ENCODE measurements around the gene DAB2IP.

DAB2IP gene

DNA sequence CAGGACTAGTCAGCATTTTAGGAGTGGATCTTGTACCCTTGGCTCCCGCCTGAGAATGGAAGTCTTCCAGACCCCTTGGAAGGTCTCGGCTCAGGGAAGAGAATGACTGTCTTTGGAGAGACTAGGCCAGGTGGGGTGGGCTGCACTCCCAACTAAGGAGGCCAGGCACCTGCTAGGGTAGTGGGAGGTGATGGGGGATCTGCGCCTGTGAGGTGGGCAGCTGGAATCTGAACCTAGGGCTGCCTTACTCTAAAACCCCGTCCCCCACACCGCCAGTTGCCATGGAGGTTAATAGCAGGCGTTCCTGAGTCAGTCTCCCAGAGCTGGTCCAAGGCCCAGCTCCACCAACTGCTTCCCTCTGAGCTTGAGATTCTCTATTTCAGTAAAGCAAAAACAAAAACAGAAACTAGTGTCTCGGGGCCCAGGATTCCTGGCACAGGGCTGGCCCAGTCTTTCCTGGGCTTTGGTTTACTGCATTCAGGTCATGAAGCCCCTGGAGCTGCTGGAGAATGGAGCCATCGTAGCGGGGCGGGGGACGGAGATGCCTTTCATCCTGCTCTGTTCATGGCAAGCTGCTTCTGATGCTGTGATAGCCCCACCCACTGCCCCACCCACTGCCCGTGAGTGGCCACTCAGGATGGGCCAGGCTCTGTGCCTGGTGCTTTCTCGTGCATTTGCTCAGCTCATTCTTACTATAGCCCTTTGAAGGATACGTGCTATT lies 57.5 kb downstream of the DAB2IP start:
- no peak overlapping the region for H3K4me2 ChIP-seq (ENCODE audit: low read length, poor library complexity, severe bottlenecking)
- H3K27ac ChIP-seq (ENCODE audit: low read length, poor library complexity, severe bottlenecking) = no peak overlapping the region
- no peak overlapping the region for H3K9ac ChIP-seq (ENCODE audit: low read length)
- peaks cover 10% of the 10 kb centered on the region for H3K4me1 ChIP-seq (ENCODE audit: control insufficient read depth, insufficient read depth, low read depth, low read length)
- H2BK15ac ChIP-seq (ENCODE audit: low read depth, poor library complexity, severe bottlenecking) = no peak overlapping the region
- H3K36me3 ChIP-seq (ENCODE audit: control insufficient read depth in 1 of 2, insufficient read depth in 2 of 2, low read depth in 1 of 2, low read length in 2 of 2) = peaks cover 0 to 36% of the 10 kb centered on the region in 2 experiments
- WGBS = 91% methylated on average over 14 of the region's 14 CpGs
- DNase-seq = no peak
- no peak overlapping the region for H3K18ac ChIP-seq (ENCODE audit: low read depth in 1 of 2, low read length in 2 of 2)
- no peak overlapping the region for H2BK120ac ChIP-seq (ENCODE audit: low read depth, low read length)
- H4K8ac ChIP-seq (ENCODE audit: low read length) = no peak overlapping the region
- H4K91ac ChIP-seq (ENCODE audit: low read length) = no peak overlapping the region
- H3K23ac ChIP-seq (ENCODE audit: low read length in 2 of 2) = no peak overlapping the region
- no peak overlapping the region for H2BK12ac ChIP-seq (ENCODE audit: low read length in 2 of 2)
- H2BK5ac ChIP-seq (ENCODE audit: low read depth, low read length, poor library complexity, severe bottlenecking) = no peak overlapping the region
- no peak overlapping the region for H3K4me3 ChIP-seq (ENCODE audit: insufficient read depth in 1 of 2, low read depth in 1 of 2, low read length in 2 of 2)
- H3K27me3 ChIP-seq (ENCODE audit: control insufficient read depth in 1 of 2, insufficient read depth in 1 of 2, low read length in 2 of 2) = no peaks in the 10 kb centered on the region
- no peak overlapping the region for H3K4ac ChIP-seq (ENCODE audit: low read depth in 1 of 2, low read length in 2 of 2)
- no peak overlapping the region for H2AK5ac ChIP-seq (ENCODE audit: low read length, severe bottlenecking)
- no peak overlapping the region for H3K14ac ChIP-seq (ENCODE audit: low read length in 2 of 2)
- no peak overlapping the region for H2AFZ ChIP-seq (ENCODE audit: low read depth, low read length)
- peaks cover 84% of the 10 kb centered on the region for H3K79me1 ChIP-seq (replicated peaks; ENCODE audit: low read length, poor library complexity, severe bottlenecking)
- no peaks in the 10 kb centered on the region for H3K9me3 ChIP-seq (ENCODE audit: control insufficient read depth, low read length)

DNA sequence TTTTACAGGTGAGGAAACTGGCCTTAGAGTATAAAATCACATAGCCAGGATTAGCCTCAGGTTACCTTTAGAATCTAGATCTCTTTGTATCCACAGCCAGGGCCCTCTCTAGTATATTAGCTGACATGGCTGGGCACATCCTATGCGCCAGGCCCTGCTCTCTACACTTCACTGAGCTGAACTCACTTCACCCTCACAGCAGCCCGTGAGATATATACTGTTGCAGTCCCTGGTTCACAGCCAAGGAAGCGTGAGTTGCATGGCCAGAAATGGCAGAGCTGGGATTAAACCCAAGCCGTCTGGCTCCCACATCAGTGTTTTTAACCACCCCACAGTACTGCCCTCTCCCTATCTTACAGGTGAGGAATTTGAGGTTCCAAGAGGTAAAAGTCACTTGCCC lies 58.4 kb downstream of the DAB2IP start:
- Histone ChIP-seq H3K18ac (ENCODE audit: low read depth in 1 of 2, low read length in 2 of 2) (no peak overlapping the region), H2BK12ac (ENCODE audit: low read length in 2 of 2) (no peak overlapping the region), H3K14ac (ENCODE audit: low read length in 2 of 2) (no peak overlapping the region), H3K23ac (ENCODE audit: low read length in 2 of 2) (no peak overlapping the region), H3K4me3 (ENCODE audit: insufficient read depth in 1 of 2, low read depth in 1 of 2, low read length in 2 of 2) (no peak overlapping the region), H4K8ac (ENCODE audit: low read length) (no peak overlapping the region), H2AFZ (ENCODE audit: low read depth, low read length) (no peak overlapping the region), H3K79me1 (replicated peaks; ENCODE audit: low read length, poor library complexity, severe bottlenecking) (peaks cover 83% of the 10 kb centered on the region), H3K27ac (ENCODE audit: low read length, poor library complexity, severe bottlenecking) (no peak overlapping the region), H3K27me3 (ENCODE audit: control insufficient read depth in 1 of 2, insufficient read depth in 1 of 2, low read length in 2 of 2) (no peaks in the 10 kb centered on the region), H3K4me1 (ENCODE audit: control insufficient read depth, insufficient read depth, low read depth, low read length) (peaks cover 10% of the 10 kb centered on the region), H2AK5ac (ENCODE audit: low read length, severe bottlenecking) (no peak overlapping the region), H3K9me3 (ENCODE audit: control insufficient read depth, low read length) (no peaks in the 10 kb centered on the region), H3K4me2 (ENCODE audit: low read length, poor library complexity, severe bottlenecking) (no peak overlapping the region), H2BK120ac (ENCODE audit: low read depth, low read length) (no peak overlapping the region), H3K4ac (ENCODE audit: low read depth in 1 of 2, low read length in 2 of 2) (no peak overlapping the region), H3K36me3 (ENCODE audit: control insufficient read depth in 1 of 2, insufficient read depth in 2 of 2, low read depth in 1 of 2, low read length in 2 of 2) (peaks cover 0 to 36% of the 10 kb centered on the region in 2 experiments), H2BK15ac (ENCODE audit: low read depth, poor library complexity, severe bottlenecking) (no peak overlapping the region), H3K9ac (ENCODE audit: low read length) (no peak overlapping the region), H2BK5ac (ENCODE audit: low read depth, low read length, poor library complexity, severe bottlenecking) (no peak overlapping the region), H4K91ac (ENCODE audit: low read length) (no peak overlapping the region)
- 97% methylated on average over 3 of the region's 4 CpGs for WGBS
- DNase-seq = no peak

DNA sequence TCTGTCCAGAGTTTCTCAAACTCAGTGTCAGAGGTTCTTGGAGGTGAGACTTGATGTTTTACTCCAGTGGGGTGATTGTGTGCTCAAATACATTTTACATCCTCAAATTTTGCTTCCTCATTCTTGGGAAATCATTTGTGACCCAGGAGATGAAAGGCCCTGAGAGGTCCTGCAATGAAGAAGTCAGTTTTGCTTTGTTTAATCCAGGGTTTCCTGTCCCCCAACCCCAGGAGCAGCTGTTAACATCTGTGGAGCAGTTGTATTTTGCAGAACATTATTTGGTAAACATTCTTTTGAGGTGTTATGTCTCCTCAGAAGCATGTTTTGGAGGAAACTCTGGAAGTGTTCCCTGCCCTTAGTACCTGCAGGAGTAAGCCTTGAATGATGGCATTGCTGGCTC lies 59.8 kb downstream of the DAB2IP start:
- Histone ChIP-seq H3K4ac (ENCODE audit: low read depth in 1 of 2, low read length in 2 of 2) (no peak overlapping the region), H3K4me2 (ENCODE audit: low read length, poor library complexity, severe bottlenecking) (no peak overlapping the region), H2AFZ (ENCODE audit: low read depth, low read length) (no peak overlapping the region), H3K14ac (ENCODE audit: low read length in 2 of 2) (no peak overlapping the region), H3K18ac (ENCODE audit: low read depth in 1 of 2, low read length in 2 of 2) (no peak overlapping the region), H3K9ac (ENCODE audit: low read length) (no peak overlapping the region), H2BK15ac (ENCODE audit: low read depth, poor library complexity, severe bottlenecking) (no peak overlapping the region), H3K79me1 (replicated peaks; ENCODE audit: low read length, poor library complexity, severe bottlenecking) (peaks cover 79% of the 10 kb centered on the region), H2BK120ac (ENCODE audit: low read depth, low read length) (no peak overlapping the region), H2BK12ac (ENCODE audit: low read length in 2 of 2) (no peak overlapping the region), H3K23ac (ENCODE audit: low read length in 2 of 2) (no peak overlapping the region), H3K27ac (ENCODE audit: low read length, poor library complexity, severe bottlenecking) (no peak overlapping the region), H3K4me3 (ENCODE audit: insufficient read depth in 1 of 2, low read depth in 1 of 2, low read length in 2 of 2) (no peak overlapping the region), H2BK5ac (ENCODE audit: low read depth, low read length, poor library complexity, severe bottlenecking) (no peak overlapping the region), H4K8ac (ENCODE audit: low read length) (no peak overlapping the region), H3K27me3 (ENCODE audit: control insufficient read depth in 1 of 2, insufficient read depth in 1 of 2, low read length in 2 of 2) (no peaks in the 10 kb centered on the region), H3K9me3 (ENCODE audit: control insufficient read depth, low read length) (no peaks in the 10 kb centered on the region), H2AK5ac (ENCODE audit: low read length, severe bottlenecking) (no peak overlapping the region), H3K36me3 (ENCODE audit: control insufficient read depth in 1 of 2, insufficient read depth in 2 of 2, low read depth in 1 of 2, low read length in 2 of 2) (peaks cover 0 to 33% of the 10 kb centered on the region in 2 experiments), H3K4me1 (ENCODE audit: control insufficient read depth, insufficient read depth, low read depth, low read length) (peaks cover 8% of the 10 kb centered on the region), H4K91ac (ENCODE audit: low read length) (no peak overlapping the region)
- DNase-seq = peak; percentile 27

DNA sequence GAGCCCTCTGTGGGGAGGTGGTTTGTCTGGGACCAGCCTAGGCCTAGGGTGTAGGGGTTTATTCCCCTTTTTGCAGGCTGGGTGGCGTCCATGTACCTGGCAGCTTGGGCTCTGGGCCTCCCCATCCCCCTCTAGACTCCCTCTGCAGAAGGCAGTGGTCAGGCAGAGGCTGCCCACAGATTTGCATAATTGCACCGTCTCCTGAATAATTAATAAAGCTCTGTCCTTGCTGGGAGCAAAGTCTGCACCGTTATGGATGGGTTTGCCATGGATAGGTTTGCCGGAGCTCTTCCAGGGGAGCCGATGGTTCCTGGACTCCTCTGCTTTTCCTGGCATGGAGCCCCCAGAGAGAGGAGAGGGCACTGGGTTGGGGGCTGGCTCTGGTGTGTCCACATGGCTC lies 60.4 kb downstream of the DAB2IP start:
- no peak overlapping the region for H3K4me2 ChIP-seq (ENCODE audit: low read length, poor library complexity, severe bottlenecking)
- no peak overlapping the region for H3K18ac ChIP-seq (ENCODE audit: low read depth in 1 of 2, low read length in 2 of 2)
- no peak overlapping the region for H3K23ac ChIP-seq (ENCODE audit: low read length in 2 of 2)
- H4K8ac ChIP-seq (ENCODE audit: low read length) = no peak overlapping the region
- no peak overlapping the region for H2BK12ac ChIP-seq (ENCODE audit: low read length in 2 of 2)
- peaks cover 8% of the 10 kb centered on the region for H3K4me1 ChIP-seq (ENCODE audit: control insufficient read depth, insufficient read depth, low read depth, low read length)
- no peak overlapping the region for H2AFZ ChIP-seq (ENCODE audit: low read depth, low read length)
- peaks cover 78% of the 10 kb centered on the region for H3K79me1 ChIP-seq (replicated peaks; ENCODE audit: low read length, poor library complexity, severe bottlenecking)
- H2BK5ac ChIP-seq (ENCODE audit: low read depth, low read length, poor library complexity, severe bottlenecking) = no peak overlapping the region
- H2AK5ac ChIP-seq (ENCODE audit: low read length, severe bottlenecking) = no peak overlapping the region
- H3K27ac ChIP-seq (ENCODE audit: low read length, poor library complexity, severe bottlenecking) = no peak overlapping the region
- H3K4ac ChIP-seq (ENCODE audit: low read depth in 1 of 2, low read length in 2 of 2) = no peak overlapping the region
- H3K4me3 ChIP-seq (ENCODE audit: insufficient read depth in 1 of 2, low read depth in 1 of 2, low read length in 2 of 2) = no peak overlapping the region
- H3K9me3 ChIP-seq (ENCODE audit: control insufficient read depth, low read length) = no peaks in the 10 kb centered on the region
- H2BK15ac ChIP-seq (ENCODE audit: low read depth, poor library complexity, severe bottlenecking) = no peak overlapping the region
- WGBS = 96% methylated on average over 5 of the region's 5 CpGs
- H3K14ac ChIP-seq (ENCODE audit: low read length in 2 of 2) = no peak overlapping the region
- no peak overlapping the region for H3K9ac ChIP-seq (ENCODE audit: low read length)
- H2BK120ac ChIP-seq (ENCODE audit: low read depth, low read length) = no peak overlapping the region
- H3K27me3 ChIP-seq (ENCODE audit: control insufficient read depth in 1 of 2, insufficient read depth in 1 of 2, low read length in 2 of 2) = no peaks in the 10 kb centered on the region
- DNase-seq = no peak
- peaks cover 0 to 28% of the 10 kb centered on the region in 2 experiments for H3K36me3 ChIP-seq (ENCODE audit: control insufficient read depth in 1 of 2, insufficient read depth in 2 of 2, low read depth in 1 of 2, low read length in 2 of 2)
- no peak overlapping the region for H4K91ac ChIP-seq (ENCODE audit: low read length)
